ENCODE results near the gene HES5. TPM values are rescaled to one million over a fixed set of nuclear protein-coding genes. Genes with fewer than 3 reads are reported as not detected.

The HES5 gene
- total and polyA plus RNA-seq, 2 donors (not counting 1 experiment from before 2014, with no cell fraction given), result not detected

DNA sequence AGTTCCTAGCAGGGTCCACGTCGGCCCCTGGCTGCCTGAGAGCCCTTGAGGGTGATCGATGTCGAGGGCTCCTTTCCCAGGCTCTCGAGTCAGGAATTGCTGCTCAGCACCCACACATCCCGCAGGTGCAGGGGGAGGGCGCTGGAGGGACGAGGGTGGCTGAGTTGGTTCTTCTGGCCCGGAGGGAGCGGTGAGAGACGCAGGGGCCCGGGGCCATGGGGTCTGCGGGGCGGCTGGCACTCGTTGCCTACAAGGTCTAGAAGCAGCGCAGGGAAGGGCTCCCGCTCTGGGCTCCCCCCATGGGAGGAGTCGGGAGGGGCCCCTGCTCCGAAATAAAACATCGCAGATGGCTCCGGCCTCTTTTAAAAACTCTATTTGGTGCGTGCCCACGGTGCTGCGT lies 21.9 kb downstream of the HES5 start:
- Histone ChIP-seq H4K20me1 (ENCODE audit: control insufficient read depth, extremely low read depth, insufficient read depth, low read length) (no peaks in the 10 kb centered on the region), H3K36me3 (ENCODE audit: control insufficient read depth, insufficient read depth, low read length) (peaks cover 7% of the 10 kb centered on the region), H3K4me1 (ENCODE audit: control insufficient read depth, extremely low read depth, insufficient read depth, low read length) (peaks cover 6% of the 10 kb centered on the region), H3K9me3 (ENCODE audit: control insufficient read depth, insufficient read depth, low read depth, low read length) (no peaks in the 10 kb centered on the region), H3K27ac (ENCODE audit: insufficient read depth, low read length) (no peak overlapping the region), H3K27me3 (ENCODE audit: control insufficient read depth, insufficient read depth, low read length) (peaks cover 17% of the 10 kb centered on the region), H3K79me2 (ENCODE audit: control insufficient read depth, insufficient read depth, low read length) (no peaks in the 10 kb centered on the region), H3K4me3 (replicated peaks in 1 of 4; ENCODE audit: control extremely low read depth in 1 of 4, insufficient read depth in 1 of 4, low read depth in 3 of 4, low read length in 4 of 4) (no peak overlapping the region), H3K4me2 (ENCODE audit: extremely low read depth, insufficient read depth, low read length) (no peak overlapping the region), H2AFZ (ENCODE audit: low read length) (no peak overlapping the region), H3K9ac (ENCODE audit: insufficient read depth, low read length) (no peak overlapping the region)
- DNase-seq (ENCODE audit: low read depth in 2 of 2), result no peak
- TF ChIP-seq EZH2 (IDR thresholded peaks at IDR 0.05; ENCODE audit: low read length, missing control alignments), result no peak
- TF ChIP-seq, protein P1, sequence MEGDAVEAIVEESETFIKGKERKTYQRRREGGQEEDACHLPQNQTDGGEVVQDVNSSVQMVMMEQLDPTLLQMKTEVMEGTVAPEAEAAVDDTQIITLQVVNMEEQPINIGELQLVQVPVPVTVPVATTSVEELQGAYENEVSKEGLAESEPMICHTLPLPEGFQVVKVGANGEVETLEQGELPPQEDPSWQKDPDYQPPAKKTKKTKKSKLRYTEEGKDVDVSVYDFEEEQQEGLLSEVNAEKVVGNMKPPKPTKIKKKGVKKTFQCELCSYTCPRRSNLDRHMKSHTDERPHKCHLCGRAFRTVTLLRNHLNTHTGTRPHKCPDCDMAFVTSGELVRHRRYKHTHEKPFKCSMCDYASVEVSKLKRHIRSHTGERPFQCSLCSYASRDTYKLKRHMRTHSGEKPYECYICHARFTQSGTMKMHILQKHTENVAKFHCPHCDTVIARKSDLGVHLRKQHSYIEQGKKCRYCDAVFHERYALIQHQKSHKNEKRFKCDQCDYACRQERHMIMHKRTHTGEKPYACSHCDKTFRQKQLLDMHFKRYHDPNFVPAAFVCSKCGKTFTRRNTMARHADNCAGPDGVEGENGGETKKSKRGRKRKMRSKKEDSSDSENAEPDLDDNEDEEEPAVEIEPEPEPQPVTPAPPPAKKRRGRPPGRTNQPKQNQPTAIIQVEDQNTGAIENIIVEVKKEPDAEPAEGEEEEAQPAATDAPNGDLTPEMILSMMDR (conservative IDR thresholded peaks at IDR 0.05 in 1 of 2, IDR thresholded peaks at IDR 0.05 in 1 of 2; ENCODE audit: low read depth in 1 of 2, low read length in 2 of 2), result no peak

DNA sequence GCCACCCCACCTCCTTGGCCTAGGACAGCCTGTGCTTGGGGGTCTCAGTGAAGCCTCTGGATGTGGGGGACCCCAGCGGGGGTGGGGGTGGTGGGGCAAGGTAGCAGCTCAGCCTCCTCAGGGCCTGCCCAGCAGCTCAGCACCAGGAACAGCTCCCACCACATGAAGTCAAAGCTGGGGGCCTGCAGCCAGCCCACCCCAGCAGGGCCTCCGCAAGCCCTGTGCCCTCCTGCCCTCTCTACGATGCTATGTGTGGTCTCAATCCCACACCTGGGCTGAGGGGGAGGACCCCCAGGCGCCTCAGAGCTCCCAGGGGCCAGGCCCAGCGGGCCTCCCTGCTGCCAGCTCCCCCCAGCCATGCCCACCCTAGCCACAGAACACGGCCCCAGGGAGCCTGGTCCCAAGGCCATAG lies 22.3 kb downstream of the HES5 start:
- Histone ChIP-seq H4K20me1 (ENCODE audit: control insufficient read depth, extremely low read depth, insufficient read depth, low read length) (no peaks in the 10 kb centered on the region), H3K27ac (ENCODE audit: insufficient read depth, low read length) (no peak overlapping the region), H3K9me3 (ENCODE audit: control insufficient read depth, insufficient read depth, low read depth, low read length) (no peaks in the 10 kb centered on the region), H3K79me2 (ENCODE audit: control insufficient read depth, insufficient read depth, low read length) (no peaks in the 10 kb centered on the region), H3K36me3 (ENCODE audit: control insufficient read depth, insufficient read depth, low read length) (peaks cover 3% of the 10 kb centered on the region), H3K9ac (ENCODE audit: insufficient read depth, low read length) (no peak overlapping the region), H3K4me2 (ENCODE audit: extremely low read depth, insufficient read depth, low read length) (no peak overlapping the region), H3K4me3 (replicated peaks in 1 of 4; ENCODE audit: control extremely low read depth in 1 of 4, insufficient read depth in 1 of 4, low read depth in 3 of 4, low read length in 4 of 4) (no peak overlapping the region), H2AFZ (ENCODE audit: low read length) (no peak overlapping the region), H3K4me1 (ENCODE audit: control insufficient read depth, extremely low read depth, insufficient read depth, low read length) (peaks cover 6% of the 10 kb centered on the region), H3K27me3 (ENCODE audit: control insufficient read depth, insufficient read depth, low read length) (peaks cover 20% of the 10 kb centered on the region)
- TF ChIP-seq EZH2 (IDR thresholded peaks at IDR 0.05; ENCODE audit: low read length, missing control alignments), result no peak
- TF ChIP-seq, protein P1 (conservative IDR thresholded peaks at IDR 0.05 in 1 of 2, IDR thresholded peaks at IDR 0.05 in 1 of 2; ENCODE audit: low read depth in 1 of 2, low read length in 2 of 2), result no peak
- no peak for DNase-seq (ENCODE audit: low read depth in 2 of 2)

- Histone ChIP-seq H3K27me3 (ENCODE audit: control insufficient read depth, insufficient read depth, low read length) (peaks cover 23% of the 10 kb centered on the region), H3K9me3 (ENCODE audit: control insufficient read depth, insufficient read depth, low read depth, low read length) (no peaks in the 10 kb centered on the region), H3K36me3 (ENCODE audit: control insufficient read depth, insufficient read depth, low read length) (peaks cover 3% of the 10 kb centered on the region), H3K4me1 (ENCODE audit: control insufficient read depth, extremely low read depth, insufficient read depth, low read length) (peaks cover 6% of the 10 kb centered on the region), H3K4me3 (replicated peaks in 1 of 4; ENCODE audit: control extremely low read depth in 1 of 4, insufficient read depth in 1 of 4, low read depth in 3 of 4, low read length in 4 of 4) (no peak overlapping the region), H3K79me2 (ENCODE audit: control insufficient read depth, insufficient read depth, low read length) (no peaks in the 10 kb centered on the region), H3K27ac (ENCODE audit: insufficient read depth, low read length) (no peak overlapping the region), H3K9ac (ENCODE audit: insufficient read depth, low read length) (no peak overlapping the region), H4K20me1 (ENCODE audit: control insufficient read depth, extremely low read depth, insufficient read depth, low read length) (no peaks in the 10 kb centered on the region), H2AFZ (ENCODE audit: low read length) (no peak overlapping the region), H3K4me2 (ENCODE audit: extremely low read depth, insufficient read depth, low read length) (no peak overlapping the region)
- DNase-seq (ENCODE audit: low read depth in 2 of 2), result peak in 1 of 2 donors; percentile 20
- TF ChIP-seq, protein P1 (conservative IDR thresholded peaks at IDR 0.05 in 1 of 2, IDR thresholded peaks at IDR 0.05 in 1 of 2; ENCODE audit: low read depth in 1 of 2, low read length in 2 of 2), result no peak
- no peak for TF ChIP-seq EZH2 (IDR thresholded peaks at IDR 0.05; ENCODE audit: low read length, missing control alignments)
These were observed 23.0 kb downstream of the HES5 start for GRCh38 chr1:2506901-2507565.

All from fibroblast of lung (primary cell).